ELR (cell line): ENCODE data around the gene SMCO2.
"Not testable (repeated sequence)": the region's sequence is repeated elsewhere in the genome, so short reads cannot be mapped to it uniquely, and the experiment has no call there.

Experiments used
- DNase-seq: peaks from one replicate; pipeline ENCODE4 v3.0.0-alpha.2; 2015; ENCODE audit warnings: low read depth

Gene SMCO2

GRCh38 chr12:27527512-27527911, 81.0 kb downstream of the SMCO2 start:
- DNase-seq, result no peak

DNA sequence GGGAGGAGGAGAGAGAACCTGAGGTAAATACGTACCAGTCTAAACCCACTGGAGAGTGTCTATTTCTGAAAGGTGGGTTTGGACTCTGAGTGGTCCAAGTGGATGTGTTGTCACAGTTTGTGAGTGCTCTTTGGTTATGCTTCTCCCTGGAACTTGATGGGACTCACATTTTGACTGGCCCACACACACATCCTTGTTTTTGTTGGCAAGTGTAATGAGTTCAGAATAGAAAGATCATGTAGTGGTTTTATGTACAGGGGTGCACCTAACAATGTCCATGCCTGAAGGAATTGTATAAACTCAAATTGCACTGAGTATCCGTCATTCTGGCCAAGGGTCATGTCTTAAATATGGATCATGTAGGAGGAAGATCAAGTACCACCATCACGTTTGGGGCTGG, 82.3 kb downstream of the SMCO2 start:
- DNase-seq, result no peak

GRCh38 chr12:27530157-27530922, 83.8 kb downstream of the SMCO2 start:
- no peak for DNase-seq

GRCh38 chr12:27531896-27532295, 85.4 kb downstream of the SMCO2 start:
- DNase-seq, result no peak

DNA sequence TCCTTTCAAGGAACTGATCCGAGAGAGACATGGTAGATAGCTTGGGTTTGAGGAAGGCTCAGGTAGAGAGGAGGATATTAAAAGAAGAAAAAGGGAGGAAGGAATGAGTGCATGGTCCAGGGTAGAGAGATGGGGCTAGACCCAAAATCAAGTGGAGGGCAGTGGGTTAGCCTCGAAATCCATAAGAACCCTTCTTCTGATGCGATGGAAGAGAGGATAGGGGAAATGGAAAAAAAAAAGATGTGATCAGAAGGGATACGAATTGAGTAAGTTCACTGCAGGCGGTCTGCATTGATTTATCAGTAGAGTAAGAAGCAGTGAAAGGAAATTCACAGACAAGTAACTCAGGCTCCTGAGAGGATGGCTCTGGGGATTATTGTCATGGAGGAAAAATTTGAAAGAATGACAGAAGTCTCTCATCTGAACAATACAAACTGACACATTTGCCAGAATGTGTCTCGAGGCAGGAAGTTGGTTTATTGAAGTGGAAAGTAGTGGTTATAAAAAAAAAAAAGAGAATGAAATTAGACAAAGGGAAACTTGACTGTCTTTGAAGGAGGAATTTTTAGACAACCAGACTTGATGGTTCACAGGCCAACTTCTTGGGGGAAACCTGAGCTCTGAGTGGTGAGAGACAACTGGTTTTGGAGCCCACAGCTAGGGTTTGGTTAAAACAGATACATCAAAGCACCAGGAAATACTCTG, 87.7 kb downstream of the SMCO2 start:
- DNase-seq, result no peak

- no peak for DNase-seq
These were observed 88.2 kb downstream of the SMCO2 start for GRCh38 chr12:27534765-27535161.

- no peak for DNase-seq
These were observed 88.8 kb downstream of the SMCO2 start for GRCh38 chr12:27535318-27535717.

- DNase-seq, result no peak
These were observed 91.5 kb downstream of the SMCO2 start for GRCh38 chr12:27537855-27538675.

DNA sequence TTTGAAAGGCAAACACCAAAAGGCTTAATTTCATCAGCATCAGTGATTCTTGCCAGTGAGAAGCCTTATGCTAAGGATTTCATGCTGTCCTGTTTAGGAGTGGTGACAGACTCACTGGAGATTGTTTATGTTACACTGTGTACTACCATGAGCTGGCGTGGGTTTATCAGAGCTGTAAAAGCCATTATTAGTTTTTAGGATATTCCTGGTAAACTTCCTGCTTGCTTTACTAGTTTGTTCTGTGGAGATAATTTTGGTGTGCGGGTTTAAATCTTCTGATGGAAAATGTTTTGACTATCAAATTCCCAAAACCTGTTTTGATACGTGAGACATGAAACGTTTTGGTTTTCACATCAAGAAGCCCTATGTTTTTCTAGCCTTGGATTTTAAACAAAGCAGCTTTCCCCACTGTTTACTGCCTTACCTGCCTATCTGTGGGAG, 92.7 kb downstream of the SMCO2 start:
- peak; percentile 74 for DNase-seq

DNA sequence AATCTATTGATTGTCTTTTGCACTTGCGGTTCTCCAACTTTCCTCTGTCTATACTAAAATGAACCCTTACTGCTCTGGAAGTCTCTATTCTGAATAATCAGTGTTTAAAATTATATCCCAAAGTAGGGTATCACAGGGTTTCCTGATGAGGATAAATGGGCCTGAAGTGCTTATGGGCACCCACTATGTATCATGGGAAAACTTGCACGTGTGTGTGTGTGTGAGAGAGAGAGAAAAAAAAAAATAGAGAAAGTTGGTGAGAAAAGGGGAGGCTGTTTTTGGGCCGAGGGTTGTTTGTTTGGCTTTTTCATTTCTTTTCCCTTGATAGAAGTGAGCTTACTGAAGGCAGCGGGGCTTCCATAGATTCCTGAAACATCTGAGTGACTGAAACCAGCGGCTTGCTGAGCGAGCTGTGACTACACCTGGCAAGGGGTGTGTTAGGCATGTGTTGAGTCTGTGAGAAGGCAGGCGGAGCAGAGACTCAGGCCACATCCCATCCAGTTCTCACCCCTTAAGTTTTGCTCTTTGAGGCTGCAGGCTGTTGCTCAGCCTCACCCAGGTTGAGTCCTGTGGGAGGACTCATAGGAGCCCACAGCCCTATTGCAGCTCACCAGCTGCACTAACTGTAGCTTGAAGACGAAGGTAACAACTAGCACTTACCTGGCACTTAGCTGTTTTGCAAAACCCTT, 94.6 kb downstream of the SMCO2 start:
- no peak for DNase-seq

- peak; percentile 92 for DNase-seq
These were observed 96.1 kb downstream of the SMCO2 start for GRCh38 chr12:27542628-27543027.

DNA sequence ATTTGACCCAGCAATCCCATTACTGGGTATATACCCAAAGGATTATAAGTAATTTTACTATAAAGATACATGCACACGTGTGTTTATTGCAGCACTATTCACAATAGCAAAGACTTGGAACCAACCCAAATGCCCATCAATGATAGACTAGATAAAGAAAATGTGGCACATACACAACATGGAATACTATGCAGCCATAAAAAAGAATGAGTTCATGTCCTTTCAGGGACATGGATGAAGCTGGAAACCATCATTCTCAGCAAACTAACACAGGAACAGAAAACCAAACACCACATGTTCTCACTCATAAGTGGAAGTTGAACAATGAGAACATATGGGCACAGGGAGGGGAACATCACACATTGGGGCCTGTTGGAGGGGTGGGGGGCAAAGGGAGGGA, 98.3 kb downstream of the SMCO2 start:
- DNase-seq, result not testable (repeated sequence)

- DNase-seq, result no peak
These were observed 99.1 kb downstream of the SMCO2 start for GRCh38 chr12:27545665-27546064.

DNA sequence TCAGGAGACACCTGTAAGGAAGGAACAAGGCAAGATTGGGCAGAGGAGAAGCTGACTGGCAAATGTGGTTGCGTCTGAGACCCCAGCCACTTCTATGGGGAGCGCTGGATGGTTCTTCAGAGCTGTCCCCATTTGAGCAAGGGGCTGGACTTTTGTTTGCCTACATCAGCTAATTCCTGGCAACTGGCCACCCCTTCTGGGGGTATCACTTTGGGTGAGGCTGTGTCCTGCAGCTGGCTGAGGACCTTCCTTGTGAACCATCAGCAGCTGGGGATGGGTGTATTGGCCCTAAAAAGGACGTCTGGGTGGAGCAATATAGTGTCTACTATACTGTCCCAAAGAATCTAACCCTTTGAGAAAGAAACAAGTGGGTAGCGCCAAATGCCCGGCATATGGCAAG, 101.1 kb downstream of the SMCO2 start:
- no peak for DNase-seq

DNA sequence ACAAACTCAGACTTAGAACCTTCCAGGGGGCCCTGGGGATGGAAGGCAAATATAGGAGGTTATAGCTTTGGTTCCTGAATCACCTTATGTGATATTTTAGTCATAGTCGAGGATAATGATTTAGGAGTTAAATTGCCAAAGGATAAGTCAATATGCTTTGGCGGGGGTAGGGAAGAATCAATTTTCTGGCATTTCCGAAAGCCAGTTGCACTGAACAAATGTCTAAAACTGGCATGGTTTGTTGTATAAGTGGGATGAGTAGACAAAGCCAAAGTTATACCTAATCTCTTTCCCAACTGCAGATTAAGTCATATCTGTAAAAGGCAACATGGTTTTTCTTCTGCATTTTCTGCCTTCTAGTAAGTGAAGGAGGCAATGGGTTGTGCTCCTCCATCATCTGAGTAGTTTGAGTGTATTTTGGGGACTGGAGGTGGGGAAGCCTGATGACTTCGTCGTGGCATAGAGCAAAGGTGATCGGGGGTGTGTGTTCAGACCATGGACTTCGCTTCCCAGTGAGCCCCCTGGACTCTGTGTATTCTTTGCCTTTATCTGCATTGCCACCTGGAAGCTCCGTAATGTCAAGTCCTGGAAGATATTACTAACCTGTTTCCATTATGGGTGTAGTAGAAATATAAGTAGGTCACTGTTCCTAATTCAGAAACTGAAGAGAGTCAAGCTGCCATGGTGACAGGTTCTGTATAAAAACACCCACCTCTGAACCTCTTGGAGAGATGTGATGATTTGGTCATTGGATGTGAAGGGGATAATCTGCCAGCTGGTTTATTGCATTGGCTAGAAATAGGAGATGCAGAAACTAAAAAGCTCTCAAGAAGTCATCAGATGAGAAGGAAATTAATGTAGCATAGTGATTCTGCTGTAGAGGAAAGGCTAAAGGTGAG, 102.0 kb downstream of the SMCO2 start:
- no peak for DNase-seq

DNA sequence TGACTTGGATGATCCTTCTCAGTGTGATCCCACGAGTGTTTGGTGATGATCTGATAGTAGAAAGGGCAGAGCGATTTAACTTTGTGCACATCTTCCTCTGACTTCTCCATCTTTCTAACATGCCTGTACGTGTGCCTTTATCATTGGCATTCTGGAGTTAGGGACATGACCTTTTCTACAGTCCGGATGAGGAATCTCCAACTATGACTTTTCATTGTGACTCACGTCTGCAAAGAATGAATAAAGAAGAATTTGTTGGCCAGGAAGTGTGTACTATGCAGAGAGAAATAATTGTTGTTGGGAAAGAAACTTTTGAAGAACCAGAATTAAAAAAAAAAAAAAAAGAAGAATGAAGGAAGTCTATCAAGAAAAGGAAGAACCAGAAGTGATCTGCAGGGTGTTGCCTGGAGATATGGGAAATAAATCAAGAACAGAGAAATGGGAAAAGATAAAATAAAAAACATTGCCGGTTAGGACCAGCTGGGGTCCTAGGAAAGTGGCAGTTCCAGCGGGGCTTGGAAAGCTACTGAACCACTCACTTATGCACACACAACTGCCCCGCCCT, 102.8 kb downstream of the SMCO2 start:
- peak; percentile 94 for DNase-seq

DNA sequence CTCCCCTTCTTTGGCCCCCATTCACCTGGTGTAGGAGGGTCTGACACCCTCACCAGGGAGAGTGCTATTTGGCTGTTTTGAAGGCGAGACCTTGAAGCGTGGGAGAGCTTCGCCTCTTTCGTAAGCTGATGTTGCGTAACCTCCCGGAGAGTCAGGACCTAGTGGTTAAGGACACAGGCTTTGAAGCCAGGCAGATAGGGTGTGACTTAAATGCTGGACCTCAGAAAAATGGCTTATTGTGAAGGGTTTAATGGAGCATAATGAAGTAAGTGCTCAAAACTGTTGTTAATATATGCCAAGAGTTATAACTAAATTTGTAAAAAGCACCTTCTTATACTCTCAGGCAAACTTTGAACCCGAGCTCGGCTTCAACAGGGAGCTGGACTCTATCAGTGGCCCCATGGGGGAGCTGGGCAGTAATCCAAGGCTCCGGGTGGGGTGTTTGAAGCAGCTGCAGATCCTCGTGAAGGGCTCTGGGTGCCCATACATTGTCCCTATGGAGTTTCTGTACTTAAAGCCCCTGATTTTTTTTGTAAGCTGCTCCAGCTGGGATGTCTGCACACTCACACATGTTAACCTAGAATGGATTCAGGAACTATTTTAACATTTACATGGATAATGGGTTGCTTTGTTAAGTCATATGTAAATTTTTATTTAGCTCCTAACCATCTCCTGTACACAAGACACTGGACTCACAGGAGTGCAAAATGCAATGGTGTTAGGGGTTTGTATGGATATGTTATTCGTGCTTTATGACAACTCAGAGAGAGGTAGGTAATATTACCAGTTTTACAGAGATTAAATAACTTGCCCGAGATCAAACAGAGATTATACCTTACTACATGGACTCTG, 103.5 kb downstream of the SMCO2 start:
- DNase-seq, result peak; percentile 98

- no peak for DNase-seq
These were observed 104.1 kb downstream of the SMCO2 start for GRCh38 chr12:27550653-27550975.

DNA sequence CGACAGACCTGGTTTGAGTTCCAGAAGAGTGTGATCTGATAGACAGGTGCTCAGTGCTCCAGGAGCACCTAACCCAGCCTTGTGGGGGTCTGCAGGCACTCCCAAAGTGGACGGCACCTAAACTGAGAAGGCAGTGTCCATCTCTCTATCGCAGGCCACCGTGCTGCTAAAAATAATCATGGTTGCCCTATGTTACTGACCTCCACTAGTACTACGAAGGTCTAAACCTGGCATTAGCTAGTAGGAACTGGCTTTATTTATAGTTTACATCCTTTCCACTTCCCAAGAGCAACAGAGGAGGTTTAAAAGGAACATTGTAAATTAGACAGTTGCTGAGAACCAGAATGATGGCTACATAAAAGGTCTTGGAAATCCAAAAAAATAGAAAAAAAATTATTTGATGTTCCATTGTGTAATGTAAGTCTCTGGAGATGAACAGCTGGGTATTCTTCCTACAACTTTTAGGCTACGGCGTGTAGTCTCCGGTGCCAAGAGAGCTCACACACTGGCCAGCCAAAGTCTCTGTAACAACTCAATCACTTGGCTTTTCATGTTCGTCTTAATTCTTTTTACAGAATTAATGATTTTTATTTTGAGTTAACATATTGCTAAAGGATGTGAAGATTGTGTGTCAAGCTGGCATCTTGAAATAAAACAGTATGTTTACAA, 104.8 kb downstream of the SMCO2 start:
- no peak for DNase-seq
